Natural killer cell (primary cell): ENCODE measurements around the gene MPND. TPM values are rescaled to one million over a fixed set of nuclear protein-coding genes. Genes with fewer than 3 reads are reported as not detected.
A peak's percentile ranks its signal among the peaks of the same experiment; 100 is the strongest.

Experiments
- ATAC-seq, 3 donors: fragments of 150-1000 bp in 2 of 3; fragments of 200-7000 bp in 1 of 3; cut with Tn5 transposase; 1 replicate in 1 of 3; 2 replicates in 2 of 3; pipeline ENCODE4 v1.10.0; 2021; ENCODE audit warnings: mild to moderate bottlenecking in 2 of 3, moderate library complexity in 2 of 3
- DNase-seq, 2 donors: peaks; one replicate each; pipeline versions ENCODE4 v3.0.0 to v3.0.0-alpha.2; 2013 to 2021; ENCODE audit warnings: mixed read lengths in 1 of 2
- H3K27ac ChIP-seq: one replicate; pipeline ENCODE4 v1.5.1; 2013; ENCODE audit warnings: mild to moderate bottlenecking, low read length
- H3K27me3 ChIP-seq: one replicate; pipeline ENCODE4 v1.6.1; 2013; ENCODE audit warnings: low read length; ENCODE audit not compliant: control insufficient read depth, insufficient read depth
- H3K36me3 ChIP-seq: one replicate; pipeline ENCODE4 v1.6.1; 2013; ENCODE audit warnings: low read length; ENCODE audit not compliant: control insufficient read depth, insufficient read depth
- H3K4me1 ChIP-seq: one replicate; pipeline ENCODE4 v1.6.1; 2013; ENCODE audit warnings: low read length; ENCODE audit not compliant: control insufficient read depth, insufficient read depth
- H3K4me3 ChIP-seq: one replicate; pipeline ENCODE4 v1.5.1; 2013; ENCODE audit warnings: low read length
- H3K9me3 ChIP-seq: one replicate; pipeline ENCODE4 v1.6.1; 2013; ENCODE audit warnings: low read length; ENCODE audit not compliant: control insufficient read depth, insufficient read depth
- H3K27ac Mint-ChIP-seq, 2 donors: one replicate each; pipeline ENCODE4 v1.8.0; 2022; ENCODE audit warnings: mild to moderate bottlenecking in 2 of 2, mixed read lengths in 2 of 2, moderate library complexity in 1 of 2
- H3K27me3 Mint-ChIP-seq, 2 donors: one replicate each; pipeline ENCODE4 v1.8.0; 2022; ENCODE audit warnings: low read depth in 2 of 2, mixed read lengths in 2 of 2
- H3K36me3 Mint-ChIP-seq: one replicate; pipeline ENCODE4 v1.8.0; 2022; ENCODE audit warnings: mixed read lengths
- H3K4me1 Mint-ChIP-seq, 2 donors: one replicate each; pipeline ENCODE4 v1.8.0; 2022; ENCODE audit warnings: mixed read lengths in 2 of 2
- H3K4me3 Mint-ChIP-seq: one replicate; pipeline ENCODE4 v1.8.0; 2022; ENCODE audit warnings: mild to moderate bottlenecking, moderate library complexity, mixed read lengths
- H3K9me3 Mint-ChIP-seq, 2 donors: one replicate each; pipeline ENCODE4 v1.8.0; 2022; ENCODE audit warnings: mixed read lengths in 2 of 2
- WGBS: methylation state at CpG from one replicate; pipeline ENCODE4 v1.1.7; 2013; ENCODE audit warnings: missing lambda C conversion rate; ENCODE audit not compliant: insufficient coverage; 5-methylcytosine and 5-hydroxymethylcytosine counted together
- intact Hi-C: fragments of 100-400 bp; cut with micrococcal nuclease; formaldehyde crosslinking; loops from one replicate; pipeline ENCODE4 v1.14.2; 2022
- total RNA-seq, 4 donors: library from RNA; stranded (reverse); fragments of 120-200 nt in 1 of 4; gene quantifications; one replicate each; pipeline versions ENCODE4 v1.2.3 to v1.2.4, GENCODE V29; 2013 to 2022
- TF ChIP-seq, protein P1 (sequence below): fragments of 200-600 bp; IDR thresholded peaks from one replicate; pipeline ENCODE4 v1.8.0; 2022; ENCODE audit warnings: antibody characterized with exemption

The MPND gene
- total RNA-seq, 3 donors from 2014 or later (not counting 1 experiment from before 2014, with no cell fraction given), result 30.4 to 38.4 (median 31.1) TPM

DNA sequence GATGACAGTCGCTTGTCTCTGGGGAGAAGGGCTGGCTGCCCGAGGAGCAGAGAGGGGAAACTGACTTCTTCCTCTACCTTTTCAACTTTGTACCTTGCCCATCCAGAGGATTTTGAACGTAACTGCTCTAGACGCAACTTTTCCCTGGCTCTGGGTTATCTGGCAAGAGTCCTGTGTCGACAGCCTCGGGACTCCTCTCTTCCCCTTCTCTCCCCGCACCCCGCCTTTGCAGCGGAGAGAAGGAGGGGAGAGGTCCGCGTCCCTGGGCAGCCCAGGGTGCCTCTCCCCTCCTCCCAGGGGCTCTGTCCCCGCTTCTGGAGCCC lies 56.4 kb downstream of the MPND start:
- no peak for ATAC-seq
- Mint-ChIP-seq H3K27ac (peak overlapping the region; percentile 83 to 99), H3K36me3 (no peaks in the 10 kb centered on the region), H3K4me1 (peaks cover 43 to 55% of the 10 kb centered on the region in 2 donors), H3K27me3 (no peaks in the 10 kb centered on the region), H3K4me3 (peak overlapping the region; percentile 96), H3K9me3 (no peaks in the 10 kb centered on the region)
- Histone ChIP-seq H3K4me1 (peaks cover 48% of the 10 kb centered on the region), H3K27me3 (no peaks in the 10 kb centered on the region), H3K9me3 (no peaks in the 10 kb centered on the region), H3K4me3 (peak overlapping the region; percentile 88), H3K36me3 (peaks cover 11% of the 10 kb centered on the region), H3K27ac (peak overlapping the region; percentile 70)
- intact Hi-C loops, result loop anchor here (1.0 to 5.0 kb wide), 4 partner anchors 29 to 152 kb away; partner anchors contain the start of genes MPND and YJU2
- TF ChIP-seq, protein P1, sequence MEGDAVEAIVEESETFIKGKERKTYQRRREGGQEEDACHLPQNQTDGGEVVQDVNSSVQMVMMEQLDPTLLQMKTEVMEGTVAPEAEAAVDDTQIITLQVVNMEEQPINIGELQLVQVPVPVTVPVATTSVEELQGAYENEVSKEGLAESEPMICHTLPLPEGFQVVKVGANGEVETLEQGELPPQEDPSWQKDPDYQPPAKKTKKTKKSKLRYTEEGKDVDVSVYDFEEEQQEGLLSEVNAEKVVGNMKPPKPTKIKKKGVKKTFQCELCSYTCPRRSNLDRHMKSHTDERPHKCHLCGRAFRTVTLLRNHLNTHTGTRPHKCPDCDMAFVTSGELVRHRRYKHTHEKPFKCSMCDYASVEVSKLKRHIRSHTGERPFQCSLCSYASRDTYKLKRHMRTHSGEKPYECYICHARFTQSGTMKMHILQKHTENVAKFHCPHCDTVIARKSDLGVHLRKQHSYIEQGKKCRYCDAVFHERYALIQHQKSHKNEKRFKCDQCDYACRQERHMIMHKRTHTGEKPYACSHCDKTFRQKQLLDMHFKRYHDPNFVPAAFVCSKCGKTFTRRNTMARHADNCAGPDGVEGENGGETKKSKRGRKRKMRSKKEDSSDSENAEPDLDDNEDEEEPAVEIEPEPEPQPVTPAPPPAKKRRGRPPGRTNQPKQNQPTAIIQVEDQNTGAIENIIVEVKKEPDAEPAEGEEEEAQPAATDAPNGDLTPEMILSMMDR, result no peak
- 0% methylated on average over 10 of the region's 12 CpGs for WGBS
- DNase-seq, result peak in 1 of 2 donors; percentile 46

- Mint-ChIP-seq H3K27me3 (no peaks in the 10 kb centered on the region), H3K27ac (peak within 1 kb of the TSS; percentile 99 to 100), H3K9me3 (no peaks in the 10 kb centered on the region), H3K4me3 (peak within 1 kb of the TSS; percentile 96), H3K4me1 (peaks cover 38 to 51% of the 10 kb centered on the region in 2 donors), H3K36me3 (no peaks in the 10 kb centered on the region)
- Histone ChIP-seq H3K27ac (peak within 1 kb of the TSS; percentile 97), H3K4me1 (peaks cover 48% of the 10 kb centered on the region), H3K27me3 (no peaks in the 10 kb centered on the region), H3K36me3 (peaks cover 6% of the 10 kb centered on the region), H3K9me3 (no peaks in the 10 kb centered on the region), H3K4me3 (peak within 1 kb of the TSS; percentile 88)
- under 1% methylated on average over 90 of the region's 90 CpGs for WGBS
- ATAC-seq, result peak; percentile 64 to 90 (median 68)
- DNase-seq, result peak; percentile 93 to 98
- TF ChIP-seq, protein P1, result peak; percentile 82
- intact Hi-C loops, result loop anchor here (1.0 to 5.0 kb wide), 3 partner anchors 58 to 153 kb away; partner anchors contain the start of genes MPND and YJU2
Observed at GRCh38 chr19:4400135-4400936, 57.0 kb downstream of the MPND start, which contains the start of gene SH3GL1. TSS of gene SH3GL1 (minus strand) at chr19:4400547. CDS start at chr19:4400368, 179 bp downstream.

DNA sequence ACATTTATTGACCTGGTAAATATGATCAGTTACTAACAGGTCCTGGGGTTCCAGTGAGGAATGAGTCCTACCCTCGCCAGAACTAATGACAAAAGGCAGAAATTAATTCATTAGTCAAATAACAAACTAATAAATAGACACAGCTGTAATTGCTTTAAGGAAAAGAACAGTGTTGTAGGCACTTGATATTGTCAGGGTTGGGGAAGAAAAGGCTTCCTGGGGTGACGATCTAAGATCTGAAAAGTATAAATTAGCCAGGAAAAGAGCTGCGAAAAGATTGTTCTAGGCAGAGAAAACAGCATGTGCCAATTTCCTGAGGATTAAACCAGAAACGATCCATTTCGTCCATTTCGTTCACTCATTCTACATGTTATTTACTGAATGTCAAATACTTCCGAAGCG lies 58.4 kb downstream of the MPND start:
- H3K27me3 Mint-ChIP-seq, result no peaks in the 10 kb centered on the region
- peak overlapping the region; percentile 94 for H3K4me3 Mint-ChIP-seq
- Histone ChIP-seq H3K4me1 (peaks cover 48% of the 10 kb centered on the region), H3K36me3 (peaks cover 2% of the 10 kb centered on the region), H3K27me3 (no peaks in the 10 kb centered on the region), H3K4me3 (peak overlapping the region; percentile 35), H3K27ac (peak overlapping the region; percentile 97), H3K9me3 (no peaks in the 10 kb centered on the region)
- intact Hi-C loops, result loop anchor here (1.0 to 5.0 kb wide), 4 partner anchors 56 to 134 kb away; partner anchors contain the start of genes MPND and UBXN6
- H3K9me3 Mint-ChIP-seq, result no peaks in the 10 kb centered on the region
- peak overlapping the region; percentile 99 to 100 for H3K27ac Mint-ChIP-seq
- TF ChIP-seq, protein P1, result no peak
- peaks cover 33 to 47% of the 10 kb centered on the region in 2 donors for H3K4me1 Mint-ChIP-seq
- WGBS, result 0% methylated on average over 6 of the region's 8 CpGs
- no peaks in the 10 kb centered on the region for H3K36me3 Mint-ChIP-seq
- ATAC-seq, result no peak
- DNase-seq, result no peak
